Cardiac fibroblast (primary cell): ENCODE data around the gene DGAT2L6.
A peak's percentile ranks its signal among the peaks of the same experiment; 100 is the strongest.
"Not testable (repeated sequence)": the region's sequence is repeated elsewhere in the genome, so short reads cannot be mapped to it uniquely, and the experiment has no call there.

ENCODE experiments used
- DNase-seq, 2 donors: peaks; one replicate each; pipeline versions ENCODE4 v3.0.0 to v3.0.0-alpha.2; 2010; ENCODE audit warnings: low read depth in 2 of 2
- H3K4me3 ChIP-seq, 2 donors: replicated peaks in 1 of 2; 1 replicate in 1 of 2; 2 replicates in 1 of 2; pipeline ENCODE4 v1.5.1; 2011; ENCODE audit warnings: low read depth in 2 of 2, low read length in 2 of 2, mild to moderate bottlenecking in 2 of 2, moderate library complexity in 1 of 2
- CTCF ChIP-seq: IDR thresholded peaks from one replicate; pipeline ENCODE4 v1.5.1; 2011; ENCODE audit warnings: low read depth, mild to moderate bottlenecking, low read length, inconsistent platforms

DGAT2L6 gene

DNA sequence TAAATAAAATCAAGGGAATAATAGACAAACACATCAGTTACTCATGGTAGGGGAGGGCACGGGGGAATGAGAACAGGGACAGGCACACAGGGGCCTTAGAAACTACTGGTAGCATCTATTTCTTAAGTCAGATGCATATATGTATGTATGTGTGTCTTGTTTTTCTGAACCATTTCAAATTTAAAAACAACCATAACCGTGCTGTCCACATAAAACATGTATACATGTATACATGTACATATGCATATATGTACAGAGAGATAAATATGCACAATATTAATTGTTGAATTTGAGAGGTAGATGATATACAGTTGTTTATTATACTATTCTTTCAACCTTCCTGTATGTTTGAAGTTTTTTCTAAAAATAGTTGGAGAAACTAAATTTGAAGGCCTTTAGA is 49.4 kb downstream of the DGAT2L6 start:
- TF ChIP-seq CTCF: no peak
- no peak overlapping the region for H3K4me3 ChIP-seq
- no peak for DNase-seq

GRCh38 chrX:70231666-70232065 is 54.4 kb downstream of the DGAT2L6 start:
- peak in 1 of 2 donors; percentile 51 for DNase-seq

GRCh38 chrX:70234355-70234754 is 57.1 kb downstream of the DGAT2L6 start, which contains the start of gene AWAT1:
AWAT1 (plus strand) TSS chrX:70234655; CDS start chrX:70234696, 41 bp downstream.
- DNase-seq: no peak
- TF ChIP-seq CTCF: no peak
- no peak within 1 kb of the TSS for H3K4me3 ChIP-seq

More at GRCh38 chrX:70231666-70232065, 54.4 kb downstream of the DGAT2L6 start:
- no peak for TF ChIP-seq CTCF
- H3K4me3 ChIP-seq: no peak overlapping the region

DNA sequence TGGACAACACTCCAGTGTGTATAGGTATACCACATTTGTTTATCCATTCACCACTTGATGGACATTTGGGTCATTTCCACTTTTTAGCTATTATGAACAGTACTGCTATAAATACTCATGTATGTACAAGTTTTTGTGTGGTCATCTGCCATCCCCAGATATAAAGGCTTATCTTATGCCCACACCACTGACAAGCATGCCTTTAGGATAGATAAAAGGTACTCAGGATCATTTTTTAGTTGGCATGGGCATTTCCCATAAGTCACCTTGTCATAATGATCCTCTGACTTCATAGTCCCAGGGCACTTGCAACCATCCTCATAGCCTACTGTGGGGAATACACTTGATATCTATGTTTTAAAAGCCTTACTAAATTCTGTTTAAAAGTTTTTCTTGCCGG is 63.5 kb downstream of the DGAT2L6 start:
- H3K4me3 ChIP-seq: no peak overlapping the region
- TF ChIP-seq CTCF: no peak

DNA sequence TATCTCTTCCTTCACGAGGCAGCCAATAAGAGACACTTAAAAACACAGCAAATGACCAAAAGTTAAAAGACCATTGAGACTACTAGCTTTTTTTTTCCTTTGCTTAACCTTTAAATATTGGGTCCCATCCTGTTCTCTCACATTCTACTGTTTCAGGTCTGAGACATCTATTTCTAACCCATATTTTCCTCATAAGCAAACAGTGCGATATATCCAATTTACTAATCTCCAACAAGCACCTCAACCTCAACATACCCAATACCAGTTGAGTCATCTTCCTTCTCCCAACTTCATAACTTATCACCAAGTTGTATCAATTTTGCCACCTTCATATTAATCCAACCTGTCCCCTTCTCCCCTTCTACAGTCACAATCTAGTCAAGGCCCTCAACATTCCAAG is 64.2 kb downstream of the DGAT2L6 start:
- TF ChIP-seq CTCF: no peak
- H3K4me3 ChIP-seq: no peak overlapping the region
- no peak for DNase-seq

More for the DNA sequence above, 63.5 kb downstream of the DGAT2L6 start:
- no peak for DNase-seq

DNA sequence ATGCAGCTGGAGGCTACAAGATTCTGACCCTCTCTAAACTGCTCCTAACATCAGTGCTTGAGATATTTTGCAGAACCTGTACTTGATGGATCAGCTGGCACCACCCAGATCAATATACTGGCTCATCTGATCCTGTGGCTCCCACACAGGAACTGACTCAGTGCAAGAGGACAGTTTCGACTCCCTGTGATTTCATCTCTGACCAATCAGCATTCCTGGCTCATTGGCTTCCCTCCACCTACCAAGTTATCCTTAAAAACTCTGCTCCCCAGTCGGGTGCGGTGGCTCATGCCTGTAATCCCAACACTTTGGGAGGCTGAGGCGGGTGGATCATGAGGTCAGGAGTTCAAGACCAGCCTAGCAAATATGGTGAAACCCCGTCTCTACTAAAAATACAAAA is 66.3 kb downstream of the DGAT2L6 start:
- H3K4me3 ChIP-seq: not testable (repeated sequence)
- peak in 1 of 2 donors; percentile 22 for DNase-seq

DNA sequence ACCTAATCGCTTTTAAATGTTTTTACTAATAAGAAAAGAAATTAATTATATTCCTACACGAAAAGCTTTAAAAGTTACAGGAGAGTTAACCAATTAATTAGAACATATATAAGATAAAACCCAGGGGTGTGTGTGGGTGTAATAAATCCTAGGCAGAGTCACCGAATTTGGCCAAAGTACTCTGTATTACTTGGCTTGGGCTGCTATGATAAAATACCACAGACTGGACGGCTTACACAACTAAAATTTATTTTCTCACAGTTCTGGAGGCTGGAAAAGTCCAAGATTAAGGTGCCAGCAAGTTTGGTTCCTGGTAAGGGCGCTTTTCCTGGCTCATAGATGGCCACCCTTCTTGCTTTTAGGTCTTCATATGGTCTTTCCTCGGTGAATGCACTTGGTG is 67.6 kb downstream of the DGAT2L6 start:
- no peak for TF ChIP-seq CTCF
- H3K4me3 ChIP-seq: no peak overlapping the region

More for the DNA sequence above, 67.6 kb downstream of the DGAT2L6 start:
- DNase-seq: no peak
